Ishikawa (cell line): ENCODE measurements around the gene SLC26A2.

Experiments used
- CEBPB ChIP-seq: IDR thresholded peaks from 2 replicates; pipeline ENCODE4 v1.6.1; 2012
- CREB1 ChIP-seq: IDR thresholded peaks from 2 replicates; pipeline ENCODE4 v1.6.1; 2012; ENCODE audit warnings: low read depth
- EGR1 ChIP-seq: IDR thresholded peaks from 2 replicates; pipeline ENCODE4 v1.6.1; 2012
- EP300 ChIP-seq: IDR thresholded peaks from 2 replicates; pipeline ENCODE4 v1.6.1; 2012; ENCODE audit warnings: borderline replicate concordance
- FOXM1 ChIP-seq: IDR thresholded peaks from 2 replicates; pipeline ENCODE4 v1.6.1; 2012; ENCODE audit warnings: low read depth, borderline replicate concordance
- MAX ChIP-seq: IDR thresholded peaks from 2 replicates; pipeline ENCODE4 v1.6.1; 2012
- NFIC ChIP-seq: IDR thresholded peaks from 2 replicates; pipeline ENCODE4 v1.6.1; 2012
- RAD21 ChIP-seq: IDR thresholded peaks from 2 replicates; pipeline ENCODE4 v1.6.1; 2012; ENCODE audit warnings: low read depth
- REST ChIP-seq: IDR thresholded peaks from 2 replicates; pipeline ENCODE4 v1.6.1; 2012; ENCODE audit warnings: low read depth, mild to moderate bottlenecking
- TAF1 ChIP-seq: IDR thresholded peaks from 2 replicates; pipeline ENCODE4 v1.6.1; 2012; ENCODE audit warnings: low read depth, mild to moderate bottlenecking
- TCF12 ChIP-seq: IDR thresholded peaks from 2 replicates; pipeline ENCODE4 v1.6.1; 2012; ENCODE audit warnings: low read depth
- TEAD4 ChIP-seq: IDR thresholded peaks from 2 replicates; pipeline ENCODE4 v1.6.1; 2012
- USF1 ChIP-seq: IDR thresholded peaks from 2 replicates; pipeline ENCODE4 v1.6.1; 2012
- YY1 ChIP-seq: IDR thresholded peaks from 2 replicates; pipeline ENCODE4 v1.6.1; 2012; ENCODE audit warnings: low read depth
- ZBTB7A ChIP-seq: IDR thresholded peaks from 2 replicates; pipeline ENCODE4 v1.6.1; 2012; ENCODE audit warnings: low read depth

Gene SLC26A2

GRCh38 chr5:150022681-150023080 is 62.1 kb downstream of the SLC26A2 start:
- no peak for TF ChIP-seq CREB1
- no peak for TF ChIP-seq MAX
- TF ChIP-seq NFIC: 0 out of 2 replicates have a peak, but pooled peaks have one; percentile 4

GRCh38 chr5:150023136-150023535 is 62.6 kb downstream of the SLC26A2 start:
- TF ChIP-seq NFIC: no peak
- TF ChIP-seq YY1: no peak
- TF ChIP-seq USF1: no peak
- TF ChIP-seq CEBPB: no peak

- TF ChIP-seq EGR1 (no peak), USF1 (no peak), EP300 (no peak), YY1 (no peak), RAD21 (no peak), REST (no peak), TCF12 (no peak), TAF1 (no peak), FOXM1 (no peak), NFIC (no peak), TEAD4 (no peak)
Measured at GRCh38 chr5:150024346-150024984, 63.9 kb downstream of the SLC26A2 start.

- TF ChIP-seq TAF1: no peak
- no peak for TF ChIP-seq ZBTB7A
- no peak for TF ChIP-seq FOXM1
- no peak for TF ChIP-seq NFIC
- TF ChIP-seq MAX: no peak
- TF ChIP-seq CEBPB: no peak
- TF ChIP-seq USF1: no peak
- TF ChIP-seq EP300: no peak
- no peak for TF ChIP-seq RAD21
- no peak for TF ChIP-seq EGR1
- TF ChIP-seq YY1: no peak
- no peak for TF ChIP-seq TCF12
- TF ChIP-seq TEAD4: no peak
- no peak for TF ChIP-seq REST
- TF ChIP-seq CREB1: no peak
Measured at GRCh38 chr5:150026682-150027172, 66.2 kb downstream of the SLC26A2 start.

GRCh38 chr5:150033334-150033733 is 72.8 kb downstream of the SLC26A2 start:
- TF ChIP-seq CREB1 (no peak), MAX (no peak), TEAD4 (no peak), USF1 (no peak), ZBTB7A (no peak), REST (no peak), NFIC (no peak), CEBPB (no peak), YY1 (no peak), RAD21 (no peak), EP300 (no peak), EGR1 (no peak), FOXM1 (no peak), TCF12 (no peak), TAF1 (no peak)
